Gastroesophageal sphincter (tissue), 4 donors: ENCODE data around the gene RAI1. TPM values are rescaled to one million over a fixed set of nuclear protein-coding genes. Genes with fewer than 3 reads are reported as not detected.

ENCODE experiments used
- ATAC-seq: fragments of 150-250 bp; one replicate; pipeline ENCODE4 v1.9.1; 2016; ENCODE audit warnings: mild to moderate bottlenecking, moderate library complexity
- H3K27ac ChIP-seq, 4 donors: fragments of 200-600 bp; sonication (generic) in 3 of 4; 1 replicate in 3 of 4; 2 replicates in 1 of 4; pipeline ENCODE4 v1.5.1; 2016 to 2019
- H3K27me3 ChIP-seq: fragments of 200-600 bp; sonication (generic); one replicate; pipeline ENCODE4 v1.5.1; 2019
- H3K36me3 ChIP-seq, 2 donors: fragments of 200-600 bp; sonication (generic); one replicate each; pipeline ENCODE4 v1.5.1; 2019; ENCODE audit warnings: control low read depth in 1 of 2
- H3K4me1 ChIP-seq, 3 donors: fragments of 200-600 bp; sonication (generic); 1 replicate in 2 of 3; 2 replicates in 1 of 3; pipeline ENCODE4 v1.5.1; 2016 to 2019; ENCODE audit warnings: control low read depth in 2 of 3
- H3K4me3 ChIP-seq, 2 donors: fragments of 200-600 bp; sonication (generic); one replicate each; pipeline ENCODE4 v1.5.1; 2019; ENCODE audit warnings: mild to moderate bottlenecking in 1 of 2, moderate library complexity in 1 of 2
- H3K9me3 ChIP-seq, 3 donors: fragments of 200-600 bp; sonication (generic); one replicate each; pipeline ENCODE4 v1.5.1; 2017 to 2019; ENCODE audit warnings: control low read depth in 2 of 3
- EP300 ChIP-seq: sonication (generic); formaldehyde crosslinking; IDR thresholded peaks from one replicate; pipeline ENCODE4 v1.6.1; 2017; ENCODE audit warnings: antibody characterized with exemption, mild to moderate bottlenecking
- POLR2A ChIP-seq, 2 donors: fragments of 450-650 bp; IDR thresholded peaks; one replicate each; pipeline ENCODE4 v1.6.1; 2017; ENCODE audit warnings: antibody characterized with exemption in 2 of 2, mild to moderate bottlenecking in 2 of 2, moderate library complexity in 1 of 2
- POLR2AphosphoS5 ChIP-seq: sonication (generic); formaldehyde crosslinking; IDR thresholded peaks from one replicate; pipeline ENCODE4 v1.6.1; 2017; ENCODE audit warnings: antibody characterized with exemption
- WGBS, 2 donors: methylation state at CpG; one replicate each; pipeline ENCODE4 v1.1.5; 2018; ENCODE audit warnings: low coverage in 1 of 2; 5-methylcytosine and 5-hydroxymethylcytosine counted together
- total RNA-seq, 4 donors: library from RNA; depleted of rRNA; stranded (reverse); fragments of >200 nt; gene quantifications; one replicate each; pipeline ENCODE4 v1.1.0, GENCODE V29; 2016
- TF ChIP-seq, protein P1 (sequence below), 4 experiments: fragments of 200-600 bp in 2 of 4; fragments of 450-650 bp in 2 of 4; sonication (generic) in 1 of 4; IDR thresholded peaks; one replicate each; pipeline ENCODE4 v1.5.1; 2017 to 2019; ENCODE audit warnings: antibody characterized with exemption in 4 of 4, mild to moderate bottlenecking in 2 of 4, moderate library complexity in 2 of 4

Gene RAI1
- total RNA-seq, 4 donors from 2014 or later = 15.9 to 39.7 (median 28.3) TPM

DNA sequence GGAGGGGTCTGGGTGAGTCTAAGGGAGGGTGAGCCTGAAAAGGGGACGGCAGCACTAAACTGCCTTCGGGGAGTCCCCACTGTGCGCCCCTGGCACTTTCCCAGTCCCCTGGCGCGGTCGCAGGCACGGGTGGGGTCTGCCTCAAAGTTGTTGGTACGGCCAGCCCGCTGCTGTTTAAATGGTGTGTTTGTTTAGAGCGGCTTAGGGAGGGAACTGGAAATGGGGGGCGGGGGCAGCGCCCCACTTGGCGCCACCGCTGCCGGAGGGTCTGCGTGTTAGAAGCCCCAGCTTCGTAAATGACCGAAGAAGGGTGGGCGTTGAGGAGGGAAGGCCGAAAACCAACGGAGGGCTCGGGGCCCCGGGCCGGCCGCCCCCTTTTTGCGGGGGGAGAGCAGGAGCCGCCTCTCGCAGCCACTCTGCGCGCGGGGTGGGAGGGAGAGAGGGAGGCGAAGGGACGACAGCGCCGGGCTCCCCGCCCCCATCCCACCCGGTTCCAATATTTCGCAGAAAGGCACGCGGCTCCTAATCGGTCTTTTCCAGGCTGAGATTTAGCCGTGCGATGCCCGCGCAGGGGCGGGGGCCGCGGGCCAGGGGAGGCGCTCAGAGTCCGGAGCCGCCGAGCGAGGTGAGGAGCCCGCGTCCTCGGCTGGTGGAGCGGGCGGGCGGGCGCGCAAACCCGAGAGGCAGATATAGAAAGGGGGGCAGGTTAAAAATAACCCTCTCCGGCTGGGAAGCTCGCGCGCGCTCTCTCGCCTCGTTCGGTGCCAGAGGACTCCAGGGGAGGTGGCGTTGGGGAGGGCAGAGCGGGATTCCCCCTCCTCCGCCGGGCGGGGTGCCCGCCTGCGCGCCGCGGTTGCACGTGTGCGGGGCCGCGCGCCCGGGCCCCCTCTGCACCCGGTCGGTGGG is 100.6 kb downstream of the RAI1 start:
- H3K9me3 ChIP-seq = no peaks in the 10 kb centered on the region
- no peaks in the 10 kb centered on the region for H3K36me3 ChIP-seq
- ATAC-seq = peak; percentile 81
- no peaks in the 10 kb centered on the region for H3K27me3 ChIP-seq
- 10 to 20% methylated on average over 1 to 2 of the region's 88 CpGs for WGBS, 2 donors
- TF ChIP-seq, protein P1, sequence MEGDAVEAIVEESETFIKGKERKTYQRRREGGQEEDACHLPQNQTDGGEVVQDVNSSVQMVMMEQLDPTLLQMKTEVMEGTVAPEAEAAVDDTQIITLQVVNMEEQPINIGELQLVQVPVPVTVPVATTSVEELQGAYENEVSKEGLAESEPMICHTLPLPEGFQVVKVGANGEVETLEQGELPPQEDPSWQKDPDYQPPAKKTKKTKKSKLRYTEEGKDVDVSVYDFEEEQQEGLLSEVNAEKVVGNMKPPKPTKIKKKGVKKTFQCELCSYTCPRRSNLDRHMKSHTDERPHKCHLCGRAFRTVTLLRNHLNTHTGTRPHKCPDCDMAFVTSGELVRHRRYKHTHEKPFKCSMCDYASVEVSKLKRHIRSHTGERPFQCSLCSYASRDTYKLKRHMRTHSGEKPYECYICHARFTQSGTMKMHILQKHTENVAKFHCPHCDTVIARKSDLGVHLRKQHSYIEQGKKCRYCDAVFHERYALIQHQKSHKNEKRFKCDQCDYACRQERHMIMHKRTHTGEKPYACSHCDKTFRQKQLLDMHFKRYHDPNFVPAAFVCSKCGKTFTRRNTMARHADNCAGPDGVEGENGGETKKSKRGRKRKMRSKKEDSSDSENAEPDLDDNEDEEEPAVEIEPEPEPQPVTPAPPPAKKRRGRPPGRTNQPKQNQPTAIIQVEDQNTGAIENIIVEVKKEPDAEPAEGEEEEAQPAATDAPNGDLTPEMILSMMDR (IDR thresholded peaks at IDR 0.05) = no peak
- TF ChIP-seq POLR2AphosphoS5 = peak; percentile 55
- H3K4me3 ChIP-seq = peak overlapping the region; percentile 33 to 62
- peak overlapping the region; percentile 63 to 92 (median 89) for H3K27ac ChIP-seq
- H3K4me1 ChIP-seq = peaks cover 2 to 93% (median 62%) of the 10 kb centered on the region in 3 donors

GRCh38 chr17:17782523-17783115 is 101.4 kb downstream of the RAI1 start:
- TF ChIP-seq, protein P1 (IDR thresholded peaks at IDR 0.05) = no peak
- TF ChIP-seq EP300 (no peak), POLR2AphosphoS5 (no peak), POLR2A (IDR thresholded peaks at IDR 0.05) (no peak)
- peak overlapping the region; percentile 33 to 62 for H3K4me3 ChIP-seq
- H3K4me1 ChIP-seq = peaks cover 2 to 86% (median 62%) of the 10 kb centered on the region in 3 donors
- H3K27ac ChIP-seq = peak overlapping the region; percentile 63 to 92 (median 89)
- no peaks in the 10 kb centered on the region for H3K36me3 ChIP-seq
- H3K9me3 ChIP-seq = no peaks in the 10 kb centered on the region
- no peak for ATAC-seq
- WGBS, 2 donors = 0% methylated on average over 10 of the region's 57 CpGs; no CpG with 5 or more reads in 1 of the 2 donors
- H3K27me3 ChIP-seq = no peaks in the 10 kb centered on the region

DNA sequence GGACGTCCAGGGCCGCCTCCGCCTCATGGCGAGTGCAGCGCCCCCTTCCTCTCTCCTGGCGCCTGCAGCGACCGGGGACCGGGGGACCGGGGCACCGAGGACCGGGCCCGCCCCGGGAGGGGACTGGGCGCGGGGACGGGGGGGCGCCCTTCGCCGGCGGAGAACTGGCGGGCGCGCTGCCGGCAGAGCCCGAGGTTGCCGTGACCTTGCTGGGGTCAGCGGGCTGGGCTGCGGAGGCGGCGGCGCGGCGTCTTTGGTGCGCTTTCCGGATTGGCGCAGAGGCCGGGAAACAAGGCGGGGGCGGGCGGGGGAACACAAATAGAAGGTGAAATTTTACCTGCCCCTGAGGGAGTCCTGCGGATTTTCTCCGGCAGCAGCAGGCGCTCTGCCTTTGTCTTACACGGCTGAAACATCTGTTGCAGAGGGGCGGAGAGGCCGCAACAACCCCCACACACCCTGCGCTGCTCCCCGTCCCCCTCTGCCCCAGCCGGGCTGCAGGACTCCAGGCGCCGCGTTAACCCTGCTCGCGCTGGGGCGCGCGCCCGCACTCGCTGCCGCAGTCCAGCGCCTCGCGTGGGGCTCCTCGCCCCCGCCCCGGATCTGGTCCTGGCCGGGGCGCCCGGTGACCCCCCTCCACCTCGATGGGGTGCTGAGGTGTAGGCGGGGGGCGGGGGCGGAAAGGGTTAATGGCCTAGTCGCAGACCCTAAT is 102.0 kb downstream of the RAI1 start:
- H3K4me1 ChIP-seq = peaks cover 2 to 79% (median 58%) of the 10 kb centered on the region in 3 donors

GRCh38 chr17:17783825-17784656 is 102.8 kb downstream of the RAI1 start:
- peak overlapping the region; percentile 22 to 92 (median 89) for H3K27ac ChIP-seq
- H3K9me3 ChIP-seq = no peaks in the 10 kb centered on the region
- H3K36me3 ChIP-seq = no peaks in the 10 kb centered on the region
- ATAC-seq = no peak
- 1 to 8% methylated on average over 14 of the region's 37 CpGs for WGBS, 2 donors
- TF ChIP-seq POLR2A (IDR thresholded peaks at IDR 0.05) (no peak), EP300 (no peak), POLR2AphosphoS5 (no peak)
- TF ChIP-seq, protein P1 (IDR thresholded peaks at IDR 0.05) = no peak
- H3K4me1 ChIP-seq = peaks cover 2 to 76% (median 50%) of the 10 kb centered on the region in 3 donors
- H3K4me3 ChIP-seq = peak overlapping the region; percentile 33 to 62
- no peaks in the 10 kb centered on the region for H3K27me3 ChIP-seq

More for the DNA sequence above, 102.0 kb downstream of the RAI1 start:
- 0% methylated on average over 1 of the region's 75 CpGs; no CpG with 5 or more reads in 1 of the 2 donors for WGBS, 2 donors
- no peak for ATAC-seq
- Histone ChIP-seq H3K36me3 (no peaks in the 10 kb centered on the region), H3K9me3 (no peaks in the 10 kb centered on the region), H3K27me3 (no peaks in the 10 kb centered on the region), H3K27ac (peak overlapping the region; percentile 63 to 92 (median 89)), H3K4me3 (peak overlapping the region; percentile 33 to 62)
- TF ChIP-seq POLR2A (IDR thresholded peaks at IDR 0.05) = no peak
- no peak for TF ChIP-seq POLR2AphosphoS5
- TF ChIP-seq EP300 = no peak
- TF ChIP-seq, protein P1 (IDR thresholded peaks at IDR 0.05) = peak in 3 of 4 experiments; percentile 15 to 54 (median 22)
